B cell (primary cell): ENCODE data around the gene TFCP2L1.

Source experiments
- CTCF ChIP-seq: fragments of 200-600 bp; IDR thresholded peaks from one replicate; pipeline ENCODE4 v1.8.0; 2022; ENCODE audit warnings: antibody characterized with exemption, mild to moderate bottlenecking
- EZH2 ChIP-seq: IDR thresholded peaks from 2 replicates; pipeline ENCODE4 v1.6.1; 2012; ENCODE audit warnings: borderline replicate concordance, low read depth, mild to moderate bottlenecking, moderate library complexity, low read length; ENCODE audit not compliant: insufficient read depth, poor library complexity, severe bottlenecking

- TF ChIP-seq CTCF (no peak), EZH2 (no peak)
Observed at GRCh38 chr2:121167411-121167810, 117.6 kb downstream of the TFCP2L1 start.
